NCI-H2029 treated with DMSO at 0.1 percent for 48 hours (cell line): ENCODE data around the gene DAPK2.

ENCODE experiments used
- DNase-seq: peaks from one replicate; lab custom pipeline; 2025; lab: John Stamatoyannopoulos, UW

DAPK2 gene

DNA sequence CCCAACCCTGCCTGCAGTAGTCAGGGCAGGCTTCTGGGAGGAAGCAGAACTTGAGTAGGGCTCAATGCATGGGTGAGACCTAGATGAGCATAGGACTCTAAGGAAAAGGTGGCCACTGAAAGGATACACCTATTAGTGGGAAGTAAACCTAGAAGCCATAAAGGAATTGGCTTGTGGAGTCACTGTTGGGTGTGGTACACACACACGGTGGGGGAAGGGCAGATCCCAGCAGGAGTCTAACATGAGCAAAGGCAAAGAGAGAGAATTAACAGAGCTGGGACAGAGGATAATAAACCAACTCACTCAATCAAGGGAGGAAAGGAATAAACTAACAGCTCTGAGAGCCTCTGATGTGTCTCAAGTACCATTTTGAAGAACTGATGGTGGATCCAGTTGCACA lies 23.1 kb downstream of the DAPK2 start:
- no peak for DNase-seq

DNA sequence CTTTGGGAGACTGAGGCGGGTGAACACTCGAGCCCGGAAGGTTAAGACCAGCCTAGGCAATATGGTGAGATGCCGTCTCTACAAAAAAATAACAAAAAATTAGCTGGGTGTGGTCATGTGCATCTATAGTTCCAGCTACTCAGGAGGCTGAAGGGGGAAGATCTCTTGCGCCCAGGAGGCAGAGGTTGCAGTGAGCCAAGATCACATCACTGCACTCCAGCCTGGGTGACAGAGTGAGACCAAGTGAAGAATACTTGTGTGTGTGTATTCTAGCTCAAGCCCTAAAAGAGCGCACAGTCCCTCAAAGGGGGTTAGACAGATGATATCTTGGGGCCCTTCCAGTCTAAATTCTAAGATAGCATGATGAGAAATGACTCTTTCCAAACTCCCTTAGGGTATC lies 23.7 kb downstream of the DAPK2 start:
- DNase-seq = no peak

DNA sequence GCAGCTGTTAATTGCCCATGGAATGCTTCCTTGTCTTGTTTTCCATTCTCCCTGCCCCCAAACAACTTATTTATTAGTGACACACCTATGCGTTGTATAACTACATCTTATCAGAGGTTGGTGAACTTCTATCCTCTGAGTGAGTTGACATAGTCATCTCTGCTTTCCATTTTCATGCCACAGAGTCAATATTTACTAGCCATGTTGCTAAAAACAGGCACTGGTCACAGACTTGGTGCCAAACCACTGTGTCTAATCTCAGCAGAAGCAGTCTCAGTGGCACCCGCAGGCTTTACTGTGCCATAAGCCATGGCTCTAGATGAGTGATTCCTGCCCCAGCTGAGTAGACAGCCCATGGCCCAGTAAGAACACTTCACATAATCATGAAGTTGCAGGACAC lies 26.5 kb downstream of the DAPK2 start:
- peak; percentile 51 for DNase-seq

GRCh38 chr15:64017591-64018163 lies 28.6 kb downstream of the DAPK2 start:
- no peak for DNase-seq

GRCh38 chr15:64017082-64017588 lies 29.1 kb downstream of the DAPK2 start:
- DNase-seq = no peak

DNA sequence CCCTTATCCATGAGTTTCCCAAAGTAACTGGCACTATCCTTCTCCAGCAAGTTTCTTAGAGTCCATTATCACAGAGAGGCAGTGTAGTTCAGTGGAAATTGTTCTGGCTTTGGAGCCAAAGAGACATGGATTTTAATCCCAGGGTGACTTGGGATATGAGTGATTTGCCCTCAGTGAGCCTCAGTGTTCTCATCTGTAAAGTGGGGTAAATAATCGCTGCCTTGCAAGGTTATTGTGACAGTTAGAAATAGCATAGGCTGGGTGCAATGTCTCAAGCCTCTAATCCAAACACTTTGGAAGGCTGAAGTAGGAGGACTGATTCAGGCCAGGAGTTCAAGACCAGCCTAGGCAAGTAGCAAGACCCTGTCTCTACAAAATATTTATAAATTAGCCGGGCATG lies 30.0 kb downstream of the DAPK2 start:
- no peak for DNase-seq

DNA sequence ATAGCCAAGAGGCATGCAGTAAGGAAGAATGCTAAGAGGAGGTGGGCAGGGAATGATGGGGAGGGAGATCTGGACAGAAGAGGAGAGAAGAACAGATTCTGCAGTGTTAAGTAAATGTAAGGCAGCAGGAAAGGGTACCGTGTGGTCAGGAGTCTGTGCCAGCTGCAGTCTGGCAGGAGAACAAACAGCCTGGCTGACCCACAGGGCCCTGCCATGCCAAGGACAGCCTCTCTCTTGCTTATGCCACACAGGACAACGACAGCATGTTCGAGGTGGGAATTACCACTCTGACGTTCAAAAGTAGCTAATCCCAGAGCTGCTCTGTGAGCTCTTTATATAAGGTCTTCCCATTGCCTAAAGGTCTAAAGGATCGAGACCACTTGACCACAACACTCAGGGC lies 31.3 kb downstream of the DAPK2 start:
- DNase-seq = no peak

DNA sequence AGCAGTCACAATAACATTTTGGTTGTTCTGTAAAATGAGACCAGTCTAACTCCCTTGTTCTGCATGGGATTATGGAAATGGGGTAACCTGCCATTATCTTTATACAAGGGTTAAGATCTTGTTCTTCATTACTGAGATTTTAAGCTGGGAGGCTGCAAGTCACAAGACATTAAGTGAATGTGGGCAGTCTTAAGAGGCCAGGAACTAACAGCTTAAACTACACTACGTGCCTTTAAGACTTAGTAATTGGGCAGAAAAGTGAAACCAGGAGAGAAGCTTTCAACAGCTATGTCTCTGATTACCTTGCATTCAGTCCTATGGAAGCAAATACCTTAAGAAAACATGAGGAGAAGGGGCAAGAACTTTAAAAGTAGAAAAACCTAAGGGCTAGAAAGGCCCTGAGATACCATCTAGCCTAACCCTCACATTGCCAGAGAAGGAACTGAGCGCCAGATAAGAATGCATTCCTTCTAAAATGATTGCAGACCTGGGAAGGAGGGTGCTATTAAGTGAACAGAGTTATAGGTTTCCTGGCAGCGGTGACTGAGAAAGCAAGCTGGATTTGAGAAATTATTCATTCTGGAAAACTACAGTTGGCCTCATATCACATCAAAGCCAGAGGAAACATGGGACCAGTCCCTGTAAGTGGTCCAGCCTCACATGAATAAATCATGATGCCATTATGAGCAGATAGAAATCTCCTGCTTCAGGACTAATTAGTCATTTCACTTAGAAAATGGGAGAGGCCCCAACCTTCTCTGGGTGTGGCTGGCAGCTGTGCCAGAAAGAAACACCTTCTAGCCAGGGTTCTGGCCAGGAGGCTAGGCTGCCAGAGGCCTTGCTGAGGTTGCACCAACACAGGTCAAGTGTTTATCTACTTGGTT lies 32.9 kb downstream of the DAPK2 start:
- no peak for DNase-seq

DNA sequence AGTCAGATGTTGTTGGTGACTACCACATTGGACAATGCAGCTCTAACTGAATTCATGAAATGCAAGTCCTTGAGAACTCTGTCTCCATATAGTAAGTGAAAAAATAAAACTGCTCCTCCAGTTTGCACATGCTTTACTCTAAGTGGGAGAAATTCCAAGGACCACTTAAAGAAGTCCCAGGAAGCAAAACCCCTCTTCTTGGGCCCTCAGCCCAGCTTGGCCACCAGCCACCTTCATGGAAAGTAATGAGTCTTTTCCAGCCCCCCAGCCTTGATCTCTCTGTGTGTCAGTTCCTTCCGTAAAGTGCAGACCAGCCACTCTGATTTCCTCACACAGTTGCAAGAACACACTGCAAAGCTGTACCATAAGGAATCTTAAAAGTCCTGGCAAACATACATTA lies 34.5 kb downstream of the DAPK2 start:
- no peak for DNase-seq

GRCh38 chr15:64010719-64011118 lies 35.6 kb downstream of the DAPK2 start:
- DNase-seq = peak; percentile 41

GRCh38 chr15:64009798-64010261 lies 36.5 kb downstream of the DAPK2 start:
- no peak for DNase-seq

DNA sequence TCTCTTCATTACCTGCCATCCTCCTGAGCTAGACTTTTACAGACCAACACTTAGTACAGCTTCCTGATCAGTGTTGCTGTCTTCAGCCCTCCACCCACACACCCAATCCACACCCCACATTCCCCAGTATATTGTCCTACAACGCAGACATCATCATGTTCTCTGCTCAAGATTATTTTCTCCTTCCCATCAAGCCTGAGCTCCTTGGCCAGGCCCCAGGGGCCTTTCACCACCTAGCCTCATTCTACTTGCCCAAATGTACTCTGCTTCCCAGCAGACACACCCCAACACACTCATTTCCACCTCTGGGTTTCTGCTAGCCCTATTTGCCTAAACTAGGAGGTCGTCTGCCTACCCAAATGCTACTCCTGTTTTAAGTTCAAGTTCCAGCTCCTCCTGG lies 37.0 kb downstream of the DAPK2 start:
- DNase-seq = no peak

- DNase-seq = no peak
These were observed 38.1 kb downstream of the DAPK2 start for GRCh38 chr15:64008177-64008576.

DNA sequence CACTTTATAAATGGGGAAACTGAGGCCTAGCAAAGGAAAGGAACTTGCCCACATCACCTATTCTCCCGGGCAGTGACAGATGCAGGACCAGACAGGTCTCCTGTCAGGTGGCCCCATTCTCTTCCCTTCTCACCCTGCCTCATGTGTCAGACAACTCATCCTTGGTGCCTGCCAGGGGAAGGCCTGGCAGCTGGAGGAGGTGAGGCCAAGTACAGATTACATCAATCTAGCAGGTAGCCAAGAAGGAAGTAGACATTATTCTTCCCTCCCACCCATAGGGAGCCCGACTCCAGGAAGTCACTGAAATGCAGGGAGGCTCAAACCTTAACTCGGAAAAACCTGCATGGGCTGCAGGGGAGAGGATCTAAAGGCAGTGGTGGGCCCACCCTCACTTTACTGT lies 39.6 kb downstream of the DAPK2 start:
- DNase-seq = peak; percentile 37

- DNase-seq = no peak
These were observed 41.7 kb downstream of the DAPK2 start for GRCh38 chr15:64004587-64004986.

DNA sequence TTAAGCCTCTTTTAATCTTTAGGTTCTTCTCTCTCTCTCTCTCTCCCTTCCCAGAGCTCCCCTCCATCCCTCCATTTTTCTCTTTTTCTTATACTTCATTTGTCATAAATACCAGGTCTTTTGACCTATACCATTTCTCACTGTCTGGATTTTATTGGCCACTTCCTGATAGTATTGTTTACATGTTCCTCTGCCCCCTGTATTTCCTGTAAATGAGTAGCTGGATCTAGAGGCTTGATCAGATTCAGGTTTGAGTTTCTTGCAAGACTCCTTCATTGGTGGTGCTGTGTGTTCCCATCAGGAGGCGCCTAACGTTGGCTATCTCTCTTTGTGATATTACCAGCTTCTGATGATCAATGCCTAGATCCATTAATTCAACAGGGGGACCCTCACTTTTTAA lies 42.2 kb downstream of the DAPK2 start:
- no peak for DNase-seq

GRCh38 chr15:64003182-64003581 lies 43.1 kb downstream of the DAPK2 start:
- DNase-seq = no peak

- DNase-seq = no peak
These were observed 45.1 kb downstream of the DAPK2 start for GRCh38 chr15:64001148-64001547.

DNA sequence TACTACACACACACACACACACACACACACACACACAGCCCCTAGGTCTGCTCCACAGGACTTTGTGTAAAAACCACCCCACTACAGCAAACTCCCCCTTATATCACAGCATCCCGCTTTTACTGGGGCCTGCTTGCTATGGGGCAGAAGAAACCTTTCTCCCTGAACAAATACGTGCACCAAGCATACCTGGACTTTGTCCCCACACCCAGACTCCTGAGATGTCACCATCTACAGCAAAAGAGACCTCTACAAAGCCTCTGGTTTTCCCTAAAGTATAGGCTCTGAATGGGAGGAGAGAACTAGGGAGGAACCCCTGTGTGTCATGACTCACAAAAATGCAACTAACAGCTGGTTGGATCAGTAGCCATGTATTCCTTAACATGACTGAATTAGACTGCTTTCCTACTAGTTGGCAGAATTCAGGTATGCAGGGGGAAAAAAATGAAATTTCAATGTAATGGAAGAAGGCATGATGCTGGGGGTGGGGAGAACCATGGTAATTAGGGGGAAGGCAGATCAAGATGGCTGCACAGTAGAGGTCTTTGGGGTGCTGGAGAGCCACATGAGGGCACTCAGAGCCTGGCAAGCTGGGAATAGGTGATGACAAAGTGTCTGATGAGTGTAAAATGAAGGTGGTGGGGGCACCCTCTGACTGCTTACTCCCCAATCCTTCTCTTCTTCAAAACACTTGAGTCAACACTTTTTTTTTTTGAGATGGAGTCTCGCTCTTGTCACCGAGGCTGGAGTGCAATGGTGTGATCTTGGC lies 45.9 kb downstream of the DAPK2 start:
- DNase-seq = no peak

DNA sequence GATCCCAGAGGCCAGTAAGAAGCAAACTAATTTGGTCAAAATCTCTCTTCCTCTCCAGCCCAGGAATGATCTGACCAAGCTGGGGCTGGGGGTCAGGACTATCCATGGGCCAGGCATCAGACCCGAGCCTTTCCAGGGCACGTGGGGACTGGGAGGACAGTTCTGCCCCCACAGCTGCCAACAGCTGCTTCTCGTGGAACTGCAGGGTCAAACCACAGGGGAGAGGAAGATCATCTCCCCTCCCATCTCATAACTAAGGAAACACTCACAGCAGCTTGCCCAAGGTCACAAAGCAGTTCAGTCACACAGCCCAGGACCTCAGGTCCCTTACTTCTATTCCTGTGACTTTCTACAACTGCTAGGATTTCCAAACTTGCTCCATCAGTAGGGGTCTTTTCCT lies 47.1 kb downstream of the DAPK2 start:
- no peak for DNase-seq

DNA sequence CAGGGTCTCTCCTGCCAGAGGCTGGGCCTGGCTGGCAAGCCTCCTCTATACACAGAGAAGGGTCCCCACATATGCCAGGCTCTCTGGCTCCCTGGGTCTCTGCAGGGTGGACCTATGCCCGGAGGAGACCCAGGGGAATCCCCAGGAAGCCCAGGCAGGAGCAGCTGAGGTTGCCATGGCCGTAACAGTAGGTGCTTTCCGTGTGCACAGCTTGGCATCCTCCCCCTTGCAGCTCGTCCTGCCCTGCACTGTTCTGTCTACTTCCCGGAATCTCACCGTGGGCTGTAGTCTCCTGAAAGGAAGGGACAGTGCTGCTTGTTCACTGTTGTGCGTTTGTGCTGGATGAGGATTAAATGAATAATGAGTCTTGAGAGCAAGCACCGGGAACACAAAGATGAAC lies 47.8 kb downstream of the DAPK2 start:
- no peak for DNase-seq

- DNase-seq = no peak
These were observed 48.4 kb downstream of the DAPK2 start for GRCh38 chr15:63997715-63998442.
